ENCODE results near the gene PPFIBP1.

DNA sequence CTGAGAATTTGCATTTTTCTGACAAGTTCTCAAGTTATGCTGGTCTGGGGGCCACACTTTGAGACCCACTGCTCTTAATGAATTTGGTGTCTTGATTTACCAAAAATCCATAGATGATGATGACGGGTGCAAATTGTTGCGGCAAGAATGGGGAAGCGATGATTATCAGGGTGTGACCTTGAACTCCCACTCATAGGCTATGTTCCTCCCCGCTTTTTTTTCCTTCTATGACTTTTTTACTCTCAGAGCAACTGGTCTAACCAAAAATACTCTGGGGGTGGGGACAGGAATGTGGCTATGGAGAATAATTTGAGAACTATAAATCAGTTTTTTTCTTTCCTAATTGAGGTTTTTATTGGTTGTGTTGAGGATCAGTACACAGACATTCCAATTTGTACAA lies 83.6 kb downstream of the PPFIBP1 start:
- TF ChIP-seq, protein P1, sequence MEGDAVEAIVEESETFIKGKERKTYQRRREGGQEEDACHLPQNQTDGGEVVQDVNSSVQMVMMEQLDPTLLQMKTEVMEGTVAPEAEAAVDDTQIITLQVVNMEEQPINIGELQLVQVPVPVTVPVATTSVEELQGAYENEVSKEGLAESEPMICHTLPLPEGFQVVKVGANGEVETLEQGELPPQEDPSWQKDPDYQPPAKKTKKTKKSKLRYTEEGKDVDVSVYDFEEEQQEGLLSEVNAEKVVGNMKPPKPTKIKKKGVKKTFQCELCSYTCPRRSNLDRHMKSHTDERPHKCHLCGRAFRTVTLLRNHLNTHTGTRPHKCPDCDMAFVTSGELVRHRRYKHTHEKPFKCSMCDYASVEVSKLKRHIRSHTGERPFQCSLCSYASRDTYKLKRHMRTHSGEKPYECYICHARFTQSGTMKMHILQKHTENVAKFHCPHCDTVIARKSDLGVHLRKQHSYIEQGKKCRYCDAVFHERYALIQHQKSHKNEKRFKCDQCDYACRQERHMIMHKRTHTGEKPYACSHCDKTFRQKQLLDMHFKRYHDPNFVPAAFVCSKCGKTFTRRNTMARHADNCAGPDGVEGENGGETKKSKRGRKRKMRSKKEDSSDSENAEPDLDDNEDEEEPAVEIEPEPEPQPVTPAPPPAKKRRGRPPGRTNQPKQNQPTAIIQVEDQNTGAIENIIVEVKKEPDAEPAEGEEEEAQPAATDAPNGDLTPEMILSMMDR (IDR thresholded peaks at IDR 0.05), result no peak
- TF ChIP-seq POLR2A (IDR thresholded peaks at IDR 0.05) (no peak), POLR2AphosphoS5 (IDR thresholded peaks at IDR 0.05) (no peak)

All from prostate gland (tissue), 2 donors.